Activated CD4-positive, alpha-beta T cell treated with anti-CD3 and anti-CD28 coated beads, Interleukin-2, amount 50 U/mL, for 16 hours (primary cell): Measurements from ENCODE around the gene PPHLN1.
"Not testable (repeated sequence)": the region's sequence is repeated elsewhere in the genome, so short reads cannot be mapped to it uniquely, and the experiment has no call there.

Experiments used
- DNase-seq: peaks from one replicate; pipeline ENCODE4 v3.0.0-alpha.2; 2020

The PPHLN1 gene

DNA sequence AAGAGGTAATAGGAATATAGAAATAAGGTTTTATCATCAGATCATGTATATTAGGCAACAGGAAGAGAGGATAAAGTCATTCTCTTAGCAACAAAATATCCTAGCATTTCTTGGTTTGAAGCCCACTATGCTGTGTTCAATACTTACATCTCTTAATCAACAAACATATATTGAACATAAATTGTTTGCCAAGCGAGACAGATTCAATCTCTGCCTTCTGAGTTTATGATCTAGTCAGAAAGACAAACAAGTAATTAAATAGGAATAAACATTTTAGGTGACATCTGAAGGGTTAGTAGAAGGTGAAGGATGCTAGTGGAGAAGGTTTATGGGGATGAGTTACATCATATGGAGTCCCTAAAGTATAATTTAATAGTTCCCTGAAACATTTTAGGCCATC lies 54.8 kb downstream of the PPHLN1 start:
- no peak for DNase-seq

DNA sequence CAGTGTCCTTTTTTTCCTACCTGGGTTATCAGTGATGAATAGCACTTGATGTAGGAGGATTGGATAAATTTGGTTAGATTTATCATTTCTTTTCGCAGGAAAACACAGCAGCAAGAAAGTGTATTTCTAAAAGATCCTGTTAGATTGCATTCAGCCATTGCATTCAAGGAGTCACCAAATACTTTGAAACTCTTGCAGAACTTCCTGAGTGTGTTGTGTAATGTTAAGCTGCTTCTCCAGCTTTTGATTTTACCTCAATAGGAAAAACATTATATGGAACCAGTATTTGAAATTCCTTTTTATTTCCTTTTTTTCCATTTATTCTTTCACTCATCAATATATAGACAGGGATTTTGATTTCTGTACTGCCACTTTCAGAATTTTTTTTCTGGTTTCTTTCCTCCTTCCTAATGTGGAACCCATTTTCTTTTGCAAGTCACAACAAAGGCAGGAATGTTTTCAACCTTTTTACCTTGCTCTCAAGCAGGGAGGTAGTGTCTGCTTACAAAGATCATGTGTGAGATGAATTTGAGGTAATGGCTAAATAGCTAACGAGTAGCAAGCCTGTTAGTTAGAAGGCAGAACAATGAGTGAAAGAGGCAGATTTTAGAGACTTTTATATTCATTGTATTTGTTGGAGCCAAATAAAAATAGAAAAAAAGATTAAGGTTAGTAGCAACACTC lies 56.2 kb downstream of the PPHLN1 start:
- DNase-seq: no peak

DNA sequence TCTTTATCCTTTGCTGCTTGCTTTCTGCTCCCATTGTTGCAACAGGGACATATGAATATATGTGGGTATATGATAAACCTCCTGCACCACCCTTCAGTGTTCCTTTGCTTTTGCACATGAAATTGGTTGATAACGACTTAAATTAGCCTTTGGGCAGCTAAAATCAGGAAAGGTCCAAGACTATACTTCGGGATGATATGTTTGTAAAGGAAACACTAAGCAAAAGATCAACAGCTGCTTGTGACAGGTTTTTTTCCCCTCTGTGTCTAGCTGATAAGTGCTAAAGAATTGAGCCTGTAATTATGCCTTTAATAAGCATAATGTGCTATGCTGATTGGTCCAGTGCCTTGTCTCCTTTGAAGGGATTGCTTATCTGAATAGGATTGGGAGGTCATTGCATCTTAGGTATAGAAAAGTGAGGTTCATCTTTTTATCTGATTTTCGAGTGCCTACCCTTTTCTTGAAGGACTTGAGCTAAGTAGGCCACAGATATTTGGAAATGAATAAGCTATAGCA lies 59.4 kb downstream of the PPHLN1 start:
- DNase-seq: no peak

DNA sequence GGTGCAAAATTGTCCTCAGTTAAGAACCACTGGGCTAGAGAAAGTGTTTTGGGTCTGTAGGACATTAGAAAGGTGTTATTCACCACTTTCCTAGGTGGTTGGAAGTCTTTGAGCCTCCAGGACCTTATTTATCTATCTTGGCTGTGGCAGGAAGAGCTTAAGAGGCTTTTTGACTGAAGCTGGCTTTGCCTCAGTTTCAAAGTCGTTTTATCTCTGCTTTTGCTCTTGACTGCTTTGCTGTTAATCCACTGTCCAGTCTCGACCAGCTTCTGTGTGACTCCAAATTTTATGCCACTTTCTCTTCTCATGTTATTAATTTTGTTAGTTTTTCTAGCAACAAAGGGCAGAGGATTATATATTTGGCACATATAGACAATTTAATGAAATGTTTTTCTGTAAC lies 60.3 kb downstream of the PPHLN1 start:
- no peak for DNase-seq

DNA sequence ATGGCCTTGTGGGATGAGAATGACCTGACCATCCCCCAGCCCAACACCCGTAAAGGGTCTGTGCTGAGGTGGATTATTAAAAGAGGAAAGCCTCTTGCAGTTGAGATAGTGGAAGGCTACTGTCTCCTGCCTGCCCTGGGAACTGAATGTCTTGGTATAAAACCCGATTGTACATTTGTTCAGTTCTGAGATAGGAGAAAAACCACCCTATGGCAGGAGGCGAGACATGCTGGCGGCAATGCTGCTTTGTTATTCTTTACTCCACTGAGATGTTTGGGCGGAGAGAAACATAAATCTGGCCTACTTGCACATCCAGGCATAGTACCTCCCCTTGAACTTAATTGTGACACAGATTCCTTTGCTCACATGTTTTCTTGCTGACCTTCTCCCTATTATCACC lies 62.1 kb downstream of the PPHLN1 start:
- not testable (repeated sequence) for DNase-seq

DNA sequence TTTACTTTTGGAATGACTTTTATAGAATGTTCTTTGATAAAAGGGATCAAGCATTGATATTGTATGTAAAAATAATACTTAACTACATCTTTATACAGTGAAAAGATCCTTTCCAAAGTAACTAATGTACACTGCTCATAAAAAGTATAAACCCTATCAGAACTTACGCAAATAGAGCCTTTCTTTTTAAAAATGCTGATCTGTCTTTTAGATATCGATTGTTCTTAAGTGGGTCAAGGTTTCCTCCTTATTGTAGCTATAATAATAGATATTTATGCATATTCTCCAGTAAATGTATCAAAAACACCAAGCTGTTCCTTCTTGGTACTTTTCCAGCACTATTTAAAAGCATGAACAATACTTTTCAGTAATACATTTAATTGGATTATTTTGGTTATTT lies 68.5 kb downstream of the PPHLN1 start:
- no peak for DNase-seq

DNA sequence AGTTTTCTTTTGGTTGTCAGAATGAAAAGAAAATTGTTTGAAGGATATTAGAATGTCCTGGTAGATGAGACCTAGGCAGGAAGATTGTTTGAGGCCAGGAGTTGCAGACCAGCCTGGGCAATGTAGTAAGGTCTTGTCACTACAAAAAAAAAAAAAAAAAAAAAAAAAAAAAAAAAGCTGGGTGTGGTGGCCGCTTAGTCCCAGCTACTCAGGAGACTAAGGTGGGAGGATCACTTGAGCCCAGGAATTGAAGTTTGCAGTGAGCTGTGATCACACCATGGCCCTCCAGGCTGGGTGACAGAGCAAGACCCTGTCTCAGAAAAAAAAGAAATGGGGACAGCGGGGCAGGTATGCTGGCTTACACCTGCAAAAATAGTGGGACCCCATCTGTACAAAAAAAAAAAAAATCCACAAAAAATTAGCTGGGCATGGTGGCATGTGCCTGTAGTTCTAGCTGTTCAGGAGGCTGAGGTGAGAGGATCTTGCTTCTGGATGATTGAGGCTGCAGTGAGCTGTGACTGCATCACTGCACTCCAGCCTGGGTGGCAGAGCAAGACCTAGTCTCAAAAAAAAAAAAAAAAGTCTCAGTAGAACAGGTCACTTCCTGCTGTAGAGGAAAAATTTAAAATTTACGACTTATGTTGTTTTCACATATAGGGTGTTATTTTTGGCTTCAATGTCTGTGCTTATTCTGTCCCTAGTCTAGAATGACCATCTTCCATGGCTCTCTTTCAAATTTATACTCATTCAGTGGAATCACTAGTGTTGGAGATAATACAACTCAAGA lies 70.7 kb downstream of the PPHLN1 start:
- no peak for DNase-seq

DNA sequence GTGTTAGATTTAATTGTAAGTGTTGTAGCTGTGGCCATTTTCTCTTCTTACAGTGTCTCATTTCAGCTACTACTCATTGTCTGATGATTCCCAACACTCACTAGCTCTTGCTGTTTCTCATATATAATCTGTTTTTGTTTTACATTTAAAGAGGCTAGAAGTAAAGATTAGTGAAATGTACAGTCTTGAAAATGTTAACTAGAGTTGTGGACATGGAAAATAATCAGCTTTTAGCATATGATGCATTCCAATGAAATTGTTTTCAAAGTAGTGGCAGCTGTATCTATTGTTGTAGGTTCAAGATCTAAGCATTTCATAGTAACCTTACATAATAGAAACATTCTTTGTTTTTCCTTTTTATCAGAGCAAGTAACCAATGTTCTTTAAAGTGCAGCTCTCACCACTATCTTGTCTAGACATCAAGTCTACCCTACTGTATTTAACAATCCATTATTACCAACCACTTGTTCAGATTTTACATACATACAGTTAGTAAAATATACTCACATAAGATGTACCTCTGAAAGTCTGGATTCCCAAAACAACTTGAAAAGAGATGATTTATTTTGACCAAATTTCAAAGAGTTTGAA lies 76.9 kb downstream of the PPHLN1 start:
- no peak for DNase-seq

DNA sequence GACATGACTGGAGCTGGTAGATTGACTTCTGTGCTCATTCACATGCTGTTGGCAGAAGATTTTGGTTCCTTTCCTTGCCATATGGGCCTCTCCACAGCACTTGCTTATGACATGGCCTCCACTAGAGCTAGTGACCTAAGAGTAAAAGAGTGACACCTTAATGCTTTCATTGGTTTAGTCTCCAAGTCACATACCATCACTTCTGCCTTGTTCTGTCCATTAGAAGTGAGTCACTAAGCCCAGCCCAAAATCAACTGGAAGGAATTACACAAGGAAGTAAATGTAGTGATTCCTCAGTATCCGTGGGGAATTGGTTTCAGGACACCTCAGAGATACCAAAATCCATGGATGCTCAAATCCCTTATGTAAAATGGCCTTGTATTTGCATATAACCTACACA lies 81.3 kb downstream of the PPHLN1 start:
- DNase-seq: no peak

DNA sequence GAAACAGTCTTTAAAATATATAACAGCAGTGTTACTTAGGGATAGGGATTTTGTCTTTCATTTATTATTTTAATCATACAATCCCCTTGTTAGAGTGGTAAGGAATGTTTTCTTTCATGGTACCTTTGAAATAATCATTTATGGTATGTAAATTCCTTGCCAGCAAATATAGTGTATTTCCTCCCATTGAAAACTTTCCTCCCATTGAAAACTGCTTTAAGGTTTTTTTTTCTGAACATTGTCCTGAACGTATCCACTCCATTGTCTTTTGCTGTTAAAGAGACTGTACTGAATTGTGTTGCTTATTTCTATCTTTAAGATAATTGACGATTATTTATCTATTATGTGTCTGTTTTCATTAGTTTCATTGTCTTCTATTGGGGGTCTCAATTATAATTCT lies 83.5 kb downstream of the PPHLN1 start:
- no peak for DNase-seq

DNA sequence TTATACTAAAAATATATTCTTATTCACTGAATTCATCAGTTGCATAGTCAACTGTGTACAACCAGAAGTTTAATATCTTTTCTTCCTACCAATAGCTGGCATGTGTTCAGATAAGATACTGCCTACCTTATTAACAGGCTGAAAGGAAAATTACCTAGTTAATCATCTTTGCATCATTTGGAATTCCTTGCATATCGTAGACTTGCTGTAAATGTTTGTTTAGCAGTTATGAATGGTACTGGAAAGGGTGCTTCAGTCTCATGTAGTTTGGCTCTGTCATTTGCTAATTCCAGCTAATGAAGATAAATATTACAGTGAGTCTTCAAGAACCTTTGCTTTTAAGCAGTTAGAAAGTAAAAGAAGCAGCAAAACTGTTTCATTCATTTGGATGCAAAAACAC lies 84.4 kb downstream of the PPHLN1 start:
- DNase-seq: no peak

DNA sequence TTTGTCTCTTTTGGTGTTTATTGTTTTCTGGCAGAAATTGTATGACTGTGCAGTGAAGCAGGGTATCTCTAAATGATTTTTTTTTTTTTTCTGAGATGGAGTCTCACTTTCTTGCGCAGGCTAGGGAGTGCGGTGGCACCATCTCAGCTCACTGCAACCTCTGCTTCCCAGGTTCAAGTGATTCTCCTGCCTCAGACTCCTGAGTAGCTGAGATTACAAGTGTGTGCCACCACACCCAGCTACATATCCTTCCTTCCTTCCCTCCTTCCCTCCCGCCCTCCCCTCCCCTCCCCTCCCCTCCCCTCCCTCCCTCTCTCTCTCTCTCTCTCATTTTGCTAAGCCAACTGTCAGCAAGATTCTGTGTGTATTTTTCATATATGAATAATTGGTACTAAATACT lies 94.4 kb downstream of the PPHLN1 start:
- no peak for DNase-seq

DNA sequence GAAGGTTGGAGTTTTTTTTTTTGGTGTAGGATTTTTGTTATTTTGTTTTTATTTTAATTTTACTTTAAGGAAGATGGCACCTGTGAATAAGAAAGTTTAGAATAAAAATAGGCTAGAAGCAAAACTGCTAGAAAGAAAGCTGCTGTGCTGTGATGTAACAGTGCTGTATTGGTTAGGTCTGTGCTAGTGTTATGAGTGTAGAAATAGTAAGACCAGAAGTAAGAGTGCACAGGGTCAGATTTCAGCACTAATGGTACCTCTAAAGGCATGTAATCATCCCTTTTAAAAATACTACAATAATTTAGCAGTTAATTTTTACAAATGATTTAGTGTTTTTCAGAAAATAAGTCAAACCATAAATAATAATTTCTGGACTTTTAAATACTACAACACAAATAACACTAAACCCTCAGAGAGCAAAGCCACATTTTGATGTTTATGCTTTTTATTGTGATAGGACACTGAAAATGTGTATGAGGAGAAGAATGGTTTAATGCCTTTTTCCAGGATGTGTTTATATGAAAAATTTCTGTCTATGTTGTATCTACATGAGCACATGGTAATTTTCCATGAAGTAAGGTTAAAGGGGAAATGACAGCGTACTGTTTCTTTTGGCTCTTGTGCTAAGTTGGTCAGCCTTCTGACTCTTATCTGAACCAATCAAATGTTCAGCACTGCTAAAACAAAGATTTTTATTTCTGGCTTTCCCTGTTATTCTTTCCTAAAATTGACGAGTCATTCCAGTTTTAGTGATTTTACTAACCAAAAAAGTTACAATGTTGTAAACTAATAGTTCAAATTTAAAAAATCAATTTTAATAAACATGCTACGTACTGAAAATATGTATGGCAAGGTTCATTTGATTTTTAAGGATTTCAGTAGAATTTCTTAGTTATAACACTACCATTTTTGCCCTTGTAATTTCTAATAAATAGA lies 96.1 kb downstream of the PPHLN1 start:
- DNase-seq: peak; percentile 44

DNA sequence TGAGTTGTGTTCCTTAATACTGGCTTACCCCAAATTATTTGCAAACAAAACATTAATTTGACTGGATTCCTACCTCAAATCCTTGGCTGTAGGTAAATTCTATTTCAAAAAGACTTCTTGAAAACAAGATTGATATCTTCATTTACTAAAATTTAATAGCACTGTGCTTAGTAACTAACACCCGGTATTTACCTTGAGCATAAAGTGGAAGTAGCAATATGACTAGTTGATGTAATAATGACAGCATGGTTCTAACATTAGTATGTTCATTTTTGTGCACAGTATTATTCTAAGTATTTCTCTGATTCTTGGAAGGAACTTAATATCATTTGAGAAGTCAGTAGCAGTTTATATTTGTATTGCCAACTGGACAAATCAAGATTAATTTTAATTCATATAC lies 96.8 kb downstream of the PPHLN1 start:
- DNase-seq: no peak

DNA sequence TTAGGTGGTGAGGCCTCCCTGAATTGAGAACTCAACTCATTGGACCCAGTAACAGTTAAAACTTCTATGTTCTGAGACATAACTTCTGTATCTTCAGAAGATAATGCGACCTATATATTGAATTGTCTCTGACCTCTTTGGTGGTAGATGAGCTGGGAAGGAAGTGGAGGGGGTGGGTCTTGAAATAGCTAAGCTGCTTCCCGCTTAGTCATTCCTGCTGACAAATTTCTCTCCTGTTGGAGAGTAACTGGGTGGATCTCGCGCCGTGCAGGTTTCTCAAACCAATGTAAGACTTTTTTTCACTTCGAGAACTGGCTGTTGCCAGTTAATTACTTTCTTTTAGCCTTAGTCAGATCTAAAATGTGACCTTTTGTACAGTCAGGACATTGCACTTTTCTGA lies 100.8 kb downstream of the PPHLN1 start:
- peak; percentile 77 for DNase-seq

DNA sequence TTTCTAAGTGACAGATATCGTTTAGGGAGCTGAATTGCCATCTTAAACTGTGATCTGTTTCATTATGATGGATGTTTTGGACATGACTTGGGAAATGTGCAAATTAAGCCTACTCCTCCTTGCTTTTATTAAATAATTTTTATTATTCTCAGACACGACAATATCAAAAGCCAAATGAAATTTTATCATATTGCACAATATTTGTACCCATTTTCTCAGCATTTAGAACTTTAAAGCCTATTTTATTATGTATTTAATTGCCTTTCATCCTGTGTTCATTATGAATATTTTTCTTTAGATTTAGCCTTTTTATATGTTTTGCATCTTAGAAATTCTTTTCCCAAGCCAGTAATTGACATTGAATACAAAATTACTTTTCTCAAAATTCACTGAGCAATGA lies 102.9 kb downstream of the PPHLN1 start:
- DNase-seq: no peak

DNA sequence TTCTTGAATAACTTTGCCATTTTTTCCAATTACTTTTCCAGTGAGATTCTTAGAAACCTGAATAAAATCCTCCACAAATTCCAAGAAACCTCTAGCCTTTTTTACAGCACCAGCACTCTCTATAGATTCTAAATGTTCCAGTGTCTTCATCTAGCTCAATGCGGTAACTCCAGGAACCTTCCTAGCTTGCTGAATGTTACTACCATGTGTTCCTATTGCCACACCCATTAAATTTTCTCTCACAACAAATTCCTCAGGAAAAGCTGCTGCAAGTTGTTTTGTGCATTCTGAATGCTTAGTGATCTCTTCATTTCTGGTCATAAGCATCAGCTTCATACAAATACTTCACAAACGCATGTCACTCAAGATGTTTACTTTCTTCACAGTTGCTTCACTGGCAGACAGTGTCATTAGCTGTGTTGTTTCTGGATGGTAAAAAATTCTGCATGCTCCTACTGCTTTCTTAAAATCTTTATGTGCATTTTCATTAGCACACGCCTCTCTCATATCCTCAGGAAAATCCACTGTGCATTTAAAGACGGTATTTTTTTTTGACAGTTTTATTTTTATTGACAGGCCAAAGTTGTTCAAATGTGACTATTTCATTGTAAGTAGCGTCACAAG lies 106.7 kb downstream of the PPHLN1 start:
- no peak for DNase-seq

DNA sequence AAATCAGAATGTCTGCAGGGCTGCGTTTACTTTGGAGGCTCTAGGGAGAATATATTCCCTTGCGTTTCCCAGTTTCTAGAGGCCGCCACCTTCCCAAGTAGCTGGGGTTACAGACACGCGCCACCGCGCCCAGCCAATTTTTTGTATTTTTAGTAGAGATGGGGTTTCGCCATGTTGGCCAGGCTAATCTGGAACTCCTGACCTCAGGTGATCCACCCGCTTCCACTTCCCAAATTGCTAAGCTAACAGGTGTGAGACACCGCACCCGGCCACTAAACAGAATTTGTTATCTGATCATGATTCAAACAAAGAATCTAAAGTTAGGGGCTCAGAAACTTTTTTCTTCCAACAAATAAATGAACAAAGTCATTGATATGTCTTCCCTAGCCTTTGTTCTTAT lies 114.6 kb downstream of the PPHLN1 start:
- DNase-seq: no peak

DNA sequence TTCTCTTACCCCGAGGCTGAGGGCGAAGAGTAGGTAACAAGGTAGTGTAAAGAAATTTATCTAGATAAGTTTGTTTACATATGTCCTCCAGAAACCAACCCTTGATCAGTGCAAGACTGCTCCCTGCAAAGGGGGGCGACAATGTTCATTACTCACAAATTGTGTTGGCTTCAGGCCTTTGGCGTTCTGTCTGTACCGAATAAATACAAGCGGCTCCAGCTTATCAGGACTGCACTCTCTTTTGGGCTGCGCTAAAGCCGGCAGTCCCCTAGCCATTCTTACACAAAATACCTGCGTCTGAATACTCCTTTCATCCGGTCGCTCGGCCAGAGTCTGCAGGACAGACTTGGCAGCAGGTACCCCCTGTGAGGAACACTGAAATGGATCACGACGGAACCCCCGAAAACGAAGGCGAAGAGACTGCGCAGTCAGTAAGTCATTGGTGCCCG lies 116.4 kb downstream of the PPHLN1 start:
- DNase-seq: no peak

DNA sequence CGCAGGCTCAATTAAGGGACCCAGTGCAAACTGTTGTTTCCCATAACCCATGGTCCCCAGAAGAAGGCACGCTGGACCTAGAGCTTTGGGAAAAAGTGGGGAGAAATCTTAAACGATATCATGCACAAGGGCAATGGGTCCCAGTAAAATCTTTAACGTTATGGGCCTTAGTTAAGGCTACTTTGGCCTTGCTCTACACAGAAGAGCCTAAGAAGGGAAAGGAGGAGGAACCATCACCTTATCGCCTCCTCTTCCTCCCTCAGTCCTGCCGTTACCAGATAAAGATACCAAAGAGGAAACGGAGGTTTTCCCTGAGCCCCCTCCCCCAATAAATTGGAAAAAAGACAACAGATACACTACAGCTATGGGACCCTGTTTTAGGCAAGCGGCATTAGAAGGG lies 116.9 kb downstream of the PPHLN1 start:
- DNase-seq: no peak

DNA sequence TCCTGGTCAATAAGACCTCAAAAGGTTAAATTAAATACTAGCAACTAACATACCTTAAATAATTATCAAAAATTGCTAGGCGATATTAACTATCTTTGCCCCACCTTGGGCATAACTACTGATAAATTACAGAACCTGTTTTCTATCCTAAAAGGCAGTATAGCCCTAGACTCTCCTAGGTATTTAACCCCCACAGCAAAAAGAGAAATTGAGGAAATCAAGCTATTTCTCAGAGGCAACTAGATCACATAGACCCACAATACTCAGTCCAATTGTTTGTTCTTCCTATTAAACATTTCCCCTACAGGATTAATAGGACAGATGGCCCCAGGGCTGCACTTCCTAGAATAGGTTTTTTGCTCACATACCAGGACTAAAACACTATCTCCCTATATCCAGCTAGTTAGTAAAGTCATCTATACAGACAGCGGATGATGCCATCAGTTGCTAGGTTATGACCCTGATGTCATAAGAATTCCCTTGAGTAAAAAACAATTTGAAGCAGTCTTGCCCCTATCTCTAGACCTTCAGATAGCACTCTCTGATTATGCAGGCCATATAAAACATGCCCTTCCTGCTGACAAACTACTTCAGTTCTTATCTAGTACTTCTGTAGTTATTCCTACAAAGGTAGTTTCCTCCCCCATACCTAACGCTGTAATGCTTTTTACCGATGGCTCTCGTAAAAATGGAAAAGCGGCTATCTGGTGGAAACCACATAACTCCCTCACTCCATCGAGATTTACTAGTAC lies 118.4 kb downstream of the PPHLN1 start:
- DNase-seq: no peak

DNA sequence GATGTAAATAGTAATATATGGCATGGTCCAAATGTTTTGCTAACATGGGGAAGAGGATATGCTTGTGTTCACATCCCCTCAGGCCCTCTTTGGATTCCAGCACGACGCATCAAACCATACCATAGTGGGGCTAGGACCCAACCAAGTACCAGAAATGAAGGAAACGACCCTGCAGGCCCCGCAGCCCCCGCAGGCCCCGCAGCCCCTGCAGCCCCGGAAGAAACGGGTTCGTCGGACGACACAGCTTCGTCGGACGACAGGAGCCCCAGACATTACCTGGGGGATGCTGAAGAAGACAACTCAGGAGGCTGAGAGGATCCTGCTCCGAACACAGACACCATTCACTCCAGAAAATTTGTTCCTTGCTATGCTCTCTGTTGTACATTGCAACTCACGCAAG lies 119.9 kb downstream of the PPHLN1 start:
- no peak for DNase-seq
